GM12892 (cell line): ENCODE data around the gene ZGPAT.

ENCODE experiments used
- POLR2A ChIP-seq: IDR thresholded peaks from 2 replicates; pipeline ENCODE4 v1.6.1; 2011; ENCODE audit warnings: low read depth, low read length, control low read depth
- POLR2AphosphoS5 ChIP-seq: IDR thresholded peaks from 2 replicates; pipeline ENCODE4 v1.6.1; 2011; ENCODE audit warnings: low read depth, low read length, control low read depth
- TAF1 ChIP-seq: IDR thresholded peaks from 2 replicates; pipeline ENCODE4 v1.6.1; 2011; ENCODE audit warnings: low read depth, mild to moderate bottlenecking, control low read depth, low read length, borderline replicate concordance

DNA sequence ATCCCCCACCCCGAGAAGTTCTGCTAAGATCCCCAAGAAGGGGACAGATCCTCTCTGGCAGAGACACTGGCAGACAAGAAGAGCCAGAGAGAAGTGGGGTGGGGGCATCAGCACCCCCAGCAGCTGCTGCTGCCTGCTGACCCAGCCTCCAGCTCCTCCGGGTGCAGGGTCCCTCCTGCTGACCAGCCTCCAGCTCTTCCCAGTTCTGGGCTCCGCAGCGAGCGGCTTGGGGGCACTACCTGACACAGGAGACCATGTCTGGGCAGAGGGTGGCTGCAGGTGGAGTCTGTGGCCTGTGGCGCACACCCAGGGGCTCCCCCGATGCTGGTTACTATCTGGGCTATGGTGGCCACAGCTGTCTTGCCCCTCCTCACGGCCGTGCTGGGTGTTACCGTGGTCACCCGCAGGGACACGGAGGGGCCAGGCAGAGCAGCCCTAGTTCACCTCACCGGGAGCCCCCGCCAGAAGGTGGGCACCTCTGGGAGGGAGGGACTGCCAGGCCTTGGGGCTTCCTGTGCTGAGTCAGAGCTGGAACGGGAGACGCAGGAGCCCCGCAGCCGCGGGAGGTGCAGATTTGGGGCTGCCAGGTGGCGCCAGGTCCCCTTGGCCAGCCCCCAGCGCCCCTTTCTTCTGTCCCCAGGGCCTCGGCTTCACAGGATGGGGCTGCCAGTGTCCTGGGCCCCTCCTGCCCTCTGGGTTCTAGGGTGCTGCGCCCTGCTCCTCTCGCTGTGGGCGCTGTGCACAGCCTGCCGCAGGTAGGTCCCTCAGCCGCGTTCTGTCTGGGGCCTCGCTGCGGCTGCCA is 29.3 kb downstream of the ZGPAT start:
- TF ChIP-seq POLR2A (no peak; the same call in 1 of the 2 replicates), POLR2AphosphoS5 (no peak), TAF1 (no peak)
